SK-N-SH treated with all-trans-retinoic acid at 6 μM for 48 hours (cell line): ENCODE measurements around the gene SLC13A2.

Source experiments
- ATAC-seq: fragments of 200-7000 bp; cut with Tn5 transposase; 3 replicates; pipeline ENCODE4 v1.9.1; 2020; ENCODE audit warnings: mild to moderate bottlenecking, moderate library complexity
- ARNTL ChIP-seq: fragments of 450-650 bp; formaldehyde crosslinking; IDR thresholded peaks from 2 replicates; pipeline ENCODE4 v1.5.0; 2020; ENCODE audit warnings: low read depth, mild to moderate bottlenecking, moderate library complexity, borderline replicate concordance
- BACH2 ChIP-seq: fragments of 250-450 bp; sonication (Bioruptor Pico); IDR thresholded peaks from 2 replicates; pipeline ENCODE4 v1.9.0; 2021; ENCODE audit warnings: mild to moderate bottlenecking, borderline replicate concordance
- CREB5 ChIP-seq: fragments of 250-450 bp; sonication (Bioruptor Pico); IDR thresholded peaks from 2 replicates; pipeline ENCODE4 v1.5.1; 2020; ENCODE audit warnings: low read depth, mild to moderate bottlenecking, moderate library complexity
- CSDC2 ChIP-seq: fragments of 250-450 bp; sonication (Bioruptor Pico); IDR thresholded peaks from 2 replicates; pipeline ENCODE4 v1.5.0; 2020; ENCODE audit warnings: mild to moderate bottlenecking, moderate library complexity
- ESRRG ChIP-seq: fragments of 250-450 bp; sonication (Bioruptor Pico); IDR thresholded peaks from 2 replicates; pipeline ENCODE4 v1.6.1; 2021; ENCODE audit warnings: mild to moderate bottlenecking
- GLIS3 ChIP-seq: fragments of 250-450 bp; sonication (Bioruptor Pico); IDR thresholded peaks from 2 replicates; pipeline ENCODE4 v1.5.0; 2020; ENCODE audit warnings: mild to moderate bottlenecking, moderate library complexity
- OSR1 ChIP-seq: fragments of 250-450 bp; sonication (Bioruptor Pico); IDR thresholded peaks from 2 replicates; pipeline ENCODE4 v1.8.0; 2022; ENCODE audit warnings: moderate library complexity, mild to moderate bottlenecking, inconsistent platforms
- POU6F1 ChIP-seq: fragments of 250-450 bp; sonication (Bioruptor Pico); IDR thresholded peaks from 2 replicates; pipeline ENCODE4 v1.8.0; 2021; ENCODE audit warnings: low read depth, mild to moderate bottlenecking, moderate library complexity, borderline replicate concordance
- RARB ChIP-seq: fragments of 250-450 bp; sonication (Bioruptor Pico); IDR thresholded peaks from 2 replicates; pipeline ENCODE4 v1.8.0; 2021; ENCODE audit warnings: mild to moderate bottlenecking, moderate library complexity
- TCF4 ChIP-seq: fragments of 250-450 bp; sonication (Bioruptor Pico); IDR thresholded peaks from 2 replicates; pipeline ENCODE4 v1.8.0; 2021; ENCODE audit warnings: mild to moderate bottlenecking, moderate library complexity, borderline replicate concordance
- TOX ChIP-seq: fragments of 250-450 bp; sonication (Bioruptor Pico); IDR thresholded peaks from 2 replicates; pipeline ENCODE4 v1.8.0; 2021; ENCODE audit warnings: mild to moderate bottlenecking, moderate library complexity, borderline replicate concordance
- TSHZ2 ChIP-seq: fragments of 250-450 bp; sonication (Bioruptor Pico); IDR thresholded peaks from 2 replicates; pipeline ENCODE4 v1.5.0; 2020; ENCODE audit warnings: mild to moderate bottlenecking, moderate library complexity
- ZC3H10 ChIP-seq: fragments of 250-450 bp; sonication (Bioruptor Pico); IDR thresholded peaks from 2 replicates; pipeline ENCODE4 v1.5.1; 2021; ENCODE audit warnings: mild to moderate bottlenecking, moderate library complexity
- ZFP3 ChIP-seq: fragments of 250-450 bp; sonication (Bioruptor Pico); IDR thresholded peaks from 2 replicates; pipeline ENCODE4 v1.5.0; 2020; ENCODE audit warnings: mild to moderate bottlenecking, moderate library complexity
- ZFP30 ChIP-seq: fragments of 450-650 bp; formaldehyde crosslinking; IDR thresholded peaks from 2 replicates; pipeline ENCODE4 v1.5.0; 2022; ENCODE audit warnings: mild to moderate bottlenecking, moderate library complexity
- ZNF565 ChIP-seq: fragments of 450-650 bp; formaldehyde crosslinking; conservative IDR thresholded peaks from 2 replicates; pipeline ENCODE4 v1.5.0; 2020; ENCODE audit warnings: low read depth, mild to moderate bottlenecking, moderate library complexity
- ZNF70 ChIP-seq: fragments of 450-650 bp; formaldehyde crosslinking; IDR thresholded peaks from 2 replicates; pipeline ENCODE4 v1.5.0; 2020; ENCODE audit warnings: mild to moderate bottlenecking, moderate library complexity
- ZNF8 ChIP-seq: fragments of 450-650 bp; formaldehyde crosslinking; IDR thresholded peaks from 2 replicates; pipeline ENCODE4 v1.5.0; 2020; ENCODE audit warnings: mild to moderate bottlenecking, moderate library complexity
- TF ChIP-seq, protein P1 (sequence below): fragments of 250-450 bp; sonication (Bioruptor Pico); IDR thresholded peaks from 2 replicates; pipeline ENCODE4 v1.5.1; 2021; ENCODE audit warnings: mild to moderate bottlenecking, moderate library complexity
- TF ChIP-seq, protein P2 (sequence below): fragments of 250-450 bp; sonication (Bioruptor Pico); IDR thresholded peaks from 2 replicates; pipeline ENCODE4 v1.8.0; 2020; ENCODE audit warnings: mild to moderate bottlenecking, moderate library complexity, borderline replicate concordance

Gene SLC13A2

GRCh38 chr17:28487881-28488532 is 14.6 kb downstream of the SLC13A2 start (continued):
- TF ChIP-seq BACH2 (CRISPR knock-in tag) (no peak), TOX (CRISPR knock-in tag) (no peak), ZFP30 (CRISPR knock-in tag) (no peak)

GRCh38 chr17:28488533-28489276 is 15.3 kb downstream of the SLC13A2 start:
- no peak for TF ChIP-seq ARNTL
- TF ChIP-seq, protein P1, sequence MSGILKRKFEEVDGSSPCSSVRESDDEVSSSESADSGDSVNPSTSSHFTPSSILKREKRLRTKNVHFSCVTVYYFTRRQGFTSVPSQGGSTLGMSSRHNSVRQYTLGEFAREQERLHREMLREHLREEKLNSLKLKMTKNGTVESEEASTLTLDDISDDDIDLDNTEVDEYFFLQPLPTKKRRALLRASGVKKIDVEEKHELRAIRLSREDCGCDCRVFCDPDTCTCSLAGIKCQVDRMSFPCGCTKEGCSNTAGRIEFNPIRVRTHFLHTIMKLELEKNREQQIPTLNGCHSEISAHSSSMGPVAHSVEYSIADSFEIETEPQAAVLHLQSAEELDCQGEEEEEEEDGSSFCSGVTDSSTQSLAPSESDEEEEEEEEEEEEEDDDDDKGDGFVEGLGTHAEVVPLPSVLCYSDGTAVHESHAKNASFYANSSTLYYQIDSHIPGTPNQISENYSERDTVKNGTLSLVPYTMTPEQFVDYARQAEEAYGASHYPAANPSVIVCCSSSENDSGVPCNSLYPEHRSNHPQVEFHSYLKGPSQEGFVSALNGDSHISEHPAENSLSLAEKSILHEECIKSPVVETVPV: no peak
- no peak for TF ChIP-seq ZFP3
- TF ChIP-seq RARB (CRISPR knock-in tag): no peak
- TF ChIP-seq BACH2 (CRISPR knock-in tag): no peak
- TF ChIP-seq, protein P2, sequence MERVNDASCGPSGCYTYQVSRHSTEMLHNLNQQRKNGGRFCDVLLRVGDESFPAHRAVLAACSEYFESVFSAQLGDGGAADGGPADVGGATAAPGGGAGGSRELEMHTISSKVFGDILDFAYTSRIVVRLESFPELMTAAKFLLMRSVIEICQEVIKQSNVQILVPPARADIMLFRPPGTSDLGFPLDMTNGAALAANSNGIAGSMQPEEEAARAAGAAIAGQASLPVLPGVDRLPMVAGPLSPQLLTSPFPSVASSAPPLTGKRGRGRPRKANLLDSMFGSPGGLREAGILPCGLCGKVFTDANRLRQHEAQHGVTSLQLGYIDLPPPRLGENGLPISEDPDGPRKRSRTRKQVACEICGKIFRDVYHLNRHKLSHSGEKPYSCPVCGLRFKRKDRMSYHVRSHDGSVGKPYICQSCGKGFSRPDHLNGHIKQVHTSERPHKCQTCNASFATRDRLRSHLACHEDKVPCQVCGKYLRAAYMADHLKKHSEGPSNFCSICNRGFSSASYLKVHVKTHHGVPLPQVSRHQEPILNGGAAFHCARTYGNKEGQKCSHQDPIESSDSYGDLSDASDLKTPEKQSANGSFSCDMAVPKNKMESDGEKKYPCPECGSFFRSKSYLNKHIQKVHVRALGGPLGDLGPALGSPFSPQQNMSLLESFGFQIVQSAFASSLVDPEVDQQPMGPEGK: no peak
- no peak for TF ChIP-seq GLIS3 (CRISPR knock-in tag)
- no peak for TF ChIP-seq TSHZ2
- no peak for TF ChIP-seq CSDC2 (CRISPR knock-in tag)
- TF ChIP-seq TCF4: no peak
- no peak for TF ChIP-seq ZFP30 (CRISPR knock-in tag)
- no peak for TF ChIP-seq OSR1 (CRISPR knock-in tag)
- no peak for TF ChIP-seq ZNF70 (CRISPR knock-in tag)
- TF ChIP-seq ZC3H10: no peak
- TF ChIP-seq CREB5 (CRISPR knock-in tag): no peak
- no peak for TF ChIP-seq ESRRG (CRISPR knock-in tag)
- no peak for TF ChIP-seq TOX (CRISPR knock-in tag)
- TF ChIP-seq ZNF8 (CRISPR knock-in tag): no peak
- no peak for TF ChIP-seq ZNF565 (CRISPR knock-in tag)
- no peak for ATAC-seq

DNA sequence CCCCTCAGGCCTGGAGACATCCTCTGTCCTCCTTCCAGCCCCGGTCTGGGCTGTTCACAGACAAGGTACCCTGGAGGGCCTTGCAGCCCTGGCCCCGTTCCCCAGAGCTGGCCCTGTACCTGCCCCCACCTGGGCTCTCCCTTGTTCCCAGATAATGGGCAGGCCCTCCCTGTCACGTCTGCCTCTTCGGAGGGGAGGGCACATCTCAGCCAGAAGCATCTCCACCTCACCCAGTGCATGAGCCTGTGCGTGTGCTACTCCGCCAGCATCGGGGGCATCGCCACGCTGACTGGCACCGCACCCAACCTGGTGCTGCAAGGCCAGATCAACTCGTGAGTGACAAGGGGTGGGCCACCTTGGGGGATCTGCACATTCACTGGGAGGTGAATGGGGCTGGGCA is 17.8 kb downstream of the SLC13A2 start:
- no peak for ATAC-seq
- TF ChIP-seq ZC3H10: no peak

- TF ChIP-seq CSDC2 (CRISPR knock-in tag): no peak
- TF ChIP-seq ZNF8 (CRISPR knock-in tag): no peak
- no peak for TF ChIP-seq TCF4
- TF ChIP-seq POU6F1 (CRISPR knock-in tag): no peak
- no peak for ATAC-seq
Observed at GRCh38 chr17:28491860-28492259, 18.4 kb downstream of the SLC13A2 start.
